Measurements from ENCODE around the gene STAG2.
"Not testable (repeated sequence)": the region's sequence is repeated elsewhere in the genome, so short reads cannot be mapped to it uniquely, and the experiment has no call there.

DNA sequence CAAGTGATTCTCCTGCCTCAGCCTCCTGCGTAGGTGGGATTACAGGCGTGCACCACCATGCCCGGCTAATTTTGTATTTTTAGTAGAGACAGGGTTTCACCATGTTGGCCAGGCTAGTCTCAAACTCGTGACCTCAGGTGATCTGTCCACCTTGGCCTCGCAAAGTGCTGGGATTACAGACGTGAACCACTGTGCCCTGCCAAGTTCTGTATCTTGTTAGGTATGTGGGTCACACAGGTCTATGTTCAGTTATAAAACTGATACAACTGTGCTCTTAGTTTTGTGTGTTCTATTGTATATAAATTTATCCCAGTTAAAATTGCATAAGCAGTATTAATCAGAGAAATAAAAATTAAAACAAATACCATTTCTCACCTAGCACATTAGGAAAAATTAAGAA is 122.9 kb downstream of the STAG2 start:
- TF ChIP-seq POLR2A (IDR thresholded peaks at IDR 0.05), result not testable (repeated sequence)
- TF ChIP-seq, protein P1, sequence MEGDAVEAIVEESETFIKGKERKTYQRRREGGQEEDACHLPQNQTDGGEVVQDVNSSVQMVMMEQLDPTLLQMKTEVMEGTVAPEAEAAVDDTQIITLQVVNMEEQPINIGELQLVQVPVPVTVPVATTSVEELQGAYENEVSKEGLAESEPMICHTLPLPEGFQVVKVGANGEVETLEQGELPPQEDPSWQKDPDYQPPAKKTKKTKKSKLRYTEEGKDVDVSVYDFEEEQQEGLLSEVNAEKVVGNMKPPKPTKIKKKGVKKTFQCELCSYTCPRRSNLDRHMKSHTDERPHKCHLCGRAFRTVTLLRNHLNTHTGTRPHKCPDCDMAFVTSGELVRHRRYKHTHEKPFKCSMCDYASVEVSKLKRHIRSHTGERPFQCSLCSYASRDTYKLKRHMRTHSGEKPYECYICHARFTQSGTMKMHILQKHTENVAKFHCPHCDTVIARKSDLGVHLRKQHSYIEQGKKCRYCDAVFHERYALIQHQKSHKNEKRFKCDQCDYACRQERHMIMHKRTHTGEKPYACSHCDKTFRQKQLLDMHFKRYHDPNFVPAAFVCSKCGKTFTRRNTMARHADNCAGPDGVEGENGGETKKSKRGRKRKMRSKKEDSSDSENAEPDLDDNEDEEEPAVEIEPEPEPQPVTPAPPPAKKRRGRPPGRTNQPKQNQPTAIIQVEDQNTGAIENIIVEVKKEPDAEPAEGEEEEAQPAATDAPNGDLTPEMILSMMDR (IDR thresholded peaks at IDR 0.05), result not testable (repeated sequence)
